ENCODE measurements around the gene ZNF830.
"Not testable (repeated sequence)": the region's sequence is repeated elsewhere in the genome, so short reads cannot be mapped to it uniquely, and the experiment has no call there.

The ZNF830 gene

GRCh38 chr17:34991606-34992005 lies 30.3 kb downstream of the ZNF830 start:
- DNase-seq (ENCODE audit: low spot score): no peak

DNA sequence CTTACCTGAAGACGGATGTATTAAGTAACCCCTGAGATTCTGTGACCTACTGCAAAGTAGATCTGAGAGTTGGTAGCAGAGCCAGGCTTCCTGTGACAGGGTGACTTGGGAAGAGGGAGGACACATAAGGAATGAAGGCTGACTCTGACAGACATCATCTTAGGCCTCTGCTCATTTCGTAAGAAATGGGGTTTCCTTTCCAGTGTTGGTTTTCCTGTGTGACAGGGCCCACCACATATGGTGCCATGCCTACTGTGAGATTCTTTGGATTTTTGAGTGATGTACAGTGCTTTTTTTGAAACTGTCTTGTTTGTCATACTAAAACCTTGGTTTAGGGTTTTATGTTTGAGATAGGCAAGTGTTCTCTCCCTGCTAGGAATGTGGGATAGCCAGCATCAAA lies 31.7 kb downstream of the ZNF830 start:
- no peak for DNase-seq (ENCODE audit: low spot score)

GRCh38 chr17:34996422-34997285 lies 35.3 kb downstream of the ZNF830 start:
- DNase-seq (ENCODE audit: low spot score): no peak

GRCh38 chr17:34997355-34997862 lies 36.1 kb downstream of the ZNF830 start:
- DNase-seq (ENCODE audit: low spot score): no peak

GRCh38 chr17:34998205-34998604 lies 36.9 kb downstream of the ZNF830 start:
- DNase-seq (ENCODE audit: low spot score): peak; percentile 91

DNA sequence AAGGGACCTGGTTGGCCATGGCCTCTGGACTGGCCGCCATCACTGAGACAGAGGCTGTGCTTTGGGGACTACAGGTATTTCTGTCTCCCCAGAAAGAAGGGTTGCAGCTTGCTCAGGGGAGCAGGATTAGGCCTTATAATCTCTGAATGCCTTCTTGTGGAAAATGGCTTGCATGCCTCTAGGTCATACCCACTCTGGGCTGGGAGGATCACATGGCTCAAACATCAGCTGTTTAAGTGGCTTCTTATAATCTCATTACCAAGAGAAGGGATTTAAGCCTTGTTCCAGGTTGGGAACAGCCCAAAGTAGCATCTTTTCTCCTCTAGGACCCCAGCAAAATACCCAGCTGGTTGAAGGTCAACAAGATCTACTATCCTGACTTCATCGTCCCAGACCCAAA lies 38.1 kb downstream of the ZNF830 start:
- DNase-seq (ENCODE audit: low spot score): no peak

DNA sequence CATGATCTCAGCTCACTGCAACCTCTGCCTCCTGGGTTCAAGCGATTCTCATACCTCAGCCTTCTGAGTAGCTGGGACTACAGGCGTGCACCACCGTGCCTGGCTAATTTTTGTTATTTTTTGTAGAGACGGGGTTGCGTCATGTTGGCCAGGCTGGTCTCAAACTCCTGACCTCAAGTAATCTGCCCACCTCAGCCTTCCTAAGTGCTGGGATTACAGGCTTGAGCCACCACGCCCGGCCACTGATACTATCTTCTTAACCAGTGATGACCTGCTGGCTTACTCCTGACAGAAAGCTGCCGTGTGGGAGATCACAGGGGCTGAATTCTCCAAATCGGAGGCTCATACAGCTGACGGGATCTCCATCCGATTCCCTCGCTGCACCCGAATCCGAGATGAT lies 39.6 kb downstream of the ZNF830 start:
- not testable (repeated sequence) for DNase-seq (ENCODE audit: low spot score)

GRCh38 chr17:35001549-35001948 lies 40.2 kb downstream of the ZNF830 start:
- DNase-seq (ENCODE audit: low spot score): no peak

DNA sequence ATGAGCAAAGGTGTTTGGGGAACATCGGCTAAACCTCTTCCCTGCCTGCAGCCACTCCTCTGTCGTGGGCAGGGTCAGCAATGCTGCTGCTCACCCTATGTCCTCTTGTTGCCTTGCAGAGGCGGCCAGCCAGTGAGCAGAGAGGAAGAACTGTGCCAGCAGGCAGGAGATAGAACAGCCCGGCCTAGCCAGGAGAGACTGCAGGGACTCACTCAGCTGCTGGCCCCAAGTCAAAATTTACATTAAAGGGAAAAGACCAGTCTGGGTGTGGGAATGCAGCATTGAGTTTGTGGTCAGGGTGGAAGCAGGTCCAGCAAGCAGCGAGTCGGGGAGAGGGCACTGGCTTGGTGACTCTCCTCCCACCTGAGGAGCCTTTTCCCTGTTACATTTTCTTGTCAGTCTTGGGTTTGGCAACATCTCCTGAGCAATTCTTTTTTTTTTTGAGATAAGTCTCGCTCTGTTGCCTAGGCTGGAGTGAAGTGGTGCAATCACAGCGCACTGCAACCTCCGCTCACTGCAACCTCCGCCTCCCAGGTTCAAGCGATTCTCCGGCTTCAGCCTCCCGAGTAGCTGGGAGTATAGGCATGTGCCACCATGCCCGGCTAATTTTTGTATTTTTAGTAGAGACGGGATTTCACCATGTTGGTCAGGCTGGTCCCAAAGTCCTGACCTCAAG lies 41.7 kb downstream of the ZNF830 start:
- DNase-seq (ENCODE audit: low spot score): no peak

DNA sequence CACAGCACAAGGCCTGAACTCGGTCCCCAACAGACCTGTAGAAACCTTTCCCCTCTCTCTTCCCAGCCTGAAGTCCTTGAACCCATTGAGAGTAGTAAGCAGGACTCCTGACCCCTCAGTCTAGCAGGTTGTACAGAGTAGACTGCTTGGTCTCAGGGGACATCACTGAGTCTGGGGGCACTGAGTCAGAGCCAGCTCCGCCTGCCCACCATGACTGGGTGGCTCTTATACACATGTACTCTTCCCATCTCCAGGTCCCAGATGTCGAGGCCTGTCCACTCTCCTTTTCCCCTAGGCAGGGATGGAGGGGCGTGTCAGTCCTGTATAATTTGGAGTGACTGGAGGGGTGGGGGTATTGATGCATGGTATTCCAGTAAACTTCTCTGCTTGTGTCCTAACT lies 42.4 kb downstream of the ZNF830 start:
- no peak for DNase-seq (ENCODE audit: low spot score)

GRCh38 chr17:35006345-35006744 lies 45.0 kb downstream of the ZNF830 start:
- no peak for DNase-seq (ENCODE audit: low spot score)

- DNase-seq (ENCODE audit: low spot score): no peak
Observed at GRCh38 chr17:35006961-35007360, 45.6 kb downstream of the ZNF830 start.

- no peak for DNase-seq (ENCODE audit: low spot score)
Observed at GRCh38 chr17:35010093-35010492, 48.8 kb downstream of the ZNF830 start.

DNA sequence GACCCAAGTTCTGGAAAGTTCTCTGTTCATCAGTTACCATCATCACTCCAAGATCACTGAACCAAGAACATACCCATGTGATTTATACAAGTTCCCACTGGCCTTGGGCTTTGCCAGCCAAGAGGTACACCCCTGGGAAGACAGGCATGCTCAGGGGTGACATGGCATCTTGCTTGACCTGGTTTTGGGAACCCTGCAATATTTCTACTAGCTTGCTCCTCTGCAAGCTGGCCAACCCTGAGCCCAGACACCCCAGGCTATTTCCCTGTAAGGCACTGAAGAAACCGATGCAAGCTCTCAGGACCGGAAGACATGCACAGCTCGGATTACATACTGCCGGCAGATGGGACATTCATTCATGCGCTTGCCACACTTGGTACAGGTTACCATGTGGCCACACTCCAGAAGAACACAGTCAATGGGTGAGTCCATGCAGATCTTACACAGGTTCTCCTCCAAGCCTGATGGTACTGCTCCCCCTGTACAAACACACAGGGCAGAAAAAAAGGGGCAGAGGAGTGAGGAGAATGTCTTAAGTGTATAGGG lies 50.4 kb downstream of the ZNF830 start:
- no peak for DNase-seq (ENCODE audit: low spot score)

Measured in HuH-7.5 (cell line).